HepG2 (cell line): ENCODE measurements around the gene LRRC45. TPM values are rescaled to one million over a fixed set of nuclear protein-coding genes. Genes with fewer than 3 reads are reported as not detected.

Experiments
- ARHGAP35 ChIP-seq: sonication (generic); formaldehyde crosslinking; IDR thresholded peaks from 2 replicates; pipeline ENCODE4 v1.9.0; 2022; ENCODE audit warnings: mild to moderate bottlenecking, inconsistent platforms, moderate library complexity, missing genetic modification reagents, borderline replicate concordance
- BCLAF1 ChIP-seq: fragments of 450-650 bp; IDR thresholded peaks from 2 replicates; pipeline ENCODE4 v1.6.1; 2017; ENCODE audit warnings: mild to moderate bottlenecking
- CBX1 ChIP-seq: IDR thresholded peaks from one replicate; pipeline ENCODE4 v1.6.1; 2016; ENCODE audit warnings: antibody characterized with exemption, low read depth
- DNMT3B ChIP-seq: conservative IDR thresholded peaks from 2 replicates; pipeline ENCODE4 v1.6.1; 2016; ENCODE audit warnings: missing biosample characterization, control low read depth
- HNF1B ChIP-seq: sonication (generic); formaldehyde crosslinking; IDR thresholded peaks from 2 replicates; pipeline ENCODE4 v1.5.1; 2020; ENCODE audit warnings: mild to moderate bottlenecking, moderate library complexity, missing genetic modification reagents
- HNF4A ChIP-seq: sonication (generic); formaldehyde crosslinking; IDR thresholded peaks from 2 replicates; pipeline ENCODE4 v1.4.0; 2020; ENCODE audit warnings: missing genetic modification reagents
- KLF12 ChIP-seq: sonication (generic); formaldehyde crosslinking; IDR thresholded peaks from 2 replicates; pipeline ENCODE4 v1.4.0; 2020; ENCODE audit warnings: missing genetic modification reagents, borderline replicate concordance
- MED8 ChIP-seq: sonication (generic); formaldehyde crosslinking; IDR thresholded peaks from 2 replicates; pipeline ENCODE4 v1.8.1; 2023; ENCODE audit warnings: mild to moderate bottlenecking, missing genetic modification reagents; ENCODE audit not compliant: insufficient replicate concordance
- MIXL1 ChIP-seq: IDR thresholded peaks from 2 replicates; pipeline ENCODE4 v1.6.1; 2016
- MLLT10 ChIP-seq: sonication (generic); formaldehyde crosslinking; IDR thresholded peaks from 2 replicates; pipeline ENCODE4 v1.4.0; 2020; ENCODE audit warnings: missing genetic modification reagents
- MTA1 ChIP-seq: sonication (generic); formaldehyde crosslinking; IDR thresholded peaks from 2 replicates; pipeline ENCODE4 v1.4.0; 2020; ENCODE audit warnings: missing genetic modification reagents, mild to moderate bottlenecking, borderline replicate concordance
- NFKB2 ChIP-seq: sonication (generic); formaldehyde crosslinking; IDR thresholded peaks from 2 replicates; pipeline ENCODE4 v1.4.0; 2020; ENCODE audit warnings: missing genetic modification reagents, borderline replicate concordance
- RAD51 ChIP-seq: fragments of 450-650 bp; IDR thresholded peaks from 2 replicates; pipeline ENCODE4 v1.6.1; 2016; ENCODE audit warnings: borderline replicate concordance
- RBM22 ChIP-seq: fragments of 200-400 bp; formaldehyde crosslinking; optimal IDR thresholded peaks from 2 replicates; pipeline ENCODE3; 2017; ENCODE audit warnings: mild to moderate bottlenecking, low read length, moderate library complexity
- RFX3 ChIP-seq: IDR thresholded peaks from 2 replicates; pipeline ENCODE4 v1.6.1; 2016; ENCODE audit warnings: missing biosample characterization, missing genetic modification reagents
- SRSF1 ChIP-seq: fragments of 200-400 bp; formaldehyde crosslinking; optimal IDR thresholded peaks from 2 replicates; pipeline ENCODE3; 2017; ENCODE audit warnings: mild to moderate bottlenecking, low read depth, low read length, moderate library complexity
- TEAD3 ChIP-seq: optimal IDR thresholded peaks from 2 replicates; pipeline ENCODE3; 2016; ENCODE audit warnings: borderline replicate concordance
- THAP7 ChIP-seq: sonication (generic); formaldehyde crosslinking; IDR thresholded peaks from 2 replicates; pipeline ENCODE4 v1.8.1; 2023; ENCODE audit warnings: mild to moderate bottlenecking, missing genetic modification reagents
- TOPORS ChIP-seq: sonication (generic); formaldehyde crosslinking; IDR thresholded peaks from 2 replicates; pipeline ENCODE4 v1.8.0; 2023; ENCODE audit warnings: mild to moderate bottlenecking, missing genetic modification reagents
- XBP1 ChIP-seq: sonication (generic); formaldehyde crosslinking; IDR thresholded peaks from 2 replicates; pipeline ENCODE4 v1.5.0; 2020; ENCODE audit warnings: missing genetic modification reagents
- YEATS4 ChIP-seq: sonication (generic); formaldehyde crosslinking; IDR thresholded peaks from 2 replicates; pipeline ENCODE4 v1.4.0; 2020; ENCODE audit warnings: missing genetic modification reagents, borderline replicate concordance
- ZNF281 ChIP-seq: sonication (generic); formaldehyde crosslinking; IDR thresholded peaks from 2 replicates; pipeline ENCODE4 v1.4.0; 2020; ENCODE audit warnings: missing genetic modification reagents, borderline replicate concordance
- ZNF34 ChIP-seq: sonication (generic); formaldehyde crosslinking; IDR thresholded peaks from 2 replicates; pipeline ENCODE4 v1.4.0; 2020; ENCODE audit warnings: mild to moderate bottlenecking, missing genetic modification reagents, borderline replicate concordance
- ZNF451 ChIP-seq: sonication (generic); formaldehyde crosslinking; IDR thresholded peaks from 2 replicates; pipeline ENCODE4 v1.5.0; 2020; ENCODE audit warnings: mild to moderate bottlenecking, missing genetic modification reagents
- polyA plus RNA-seq, 8 experiments: library from polyadenylated mRNA; depleted of rRNA in 3 of 8; stranded (reverse) in 7 of 8; unstranded in 1 of 8; fragments of >200 nt; fragmentation: Illumina TruSeq in 4 of 8; extraction: Trizol in 4 of 8; gene quantifications; 2 replicates each; pipeline versions ENCODE4 v1.2.1 to v1.2.3, GENCODE V29; 2011 to 2016; ENCODE audit warnings: low read depth in 4 of 8, missing spikeins in 1 of 8, mixed read lengths in 1 of 8; ENCODE audit not compliant: insufficient read depth in 1 of 8
- total RNA-seq, 5 experiments: library from RNA; depleted of rRNA; stranded (reverse); fragments of >200 nt; fragmentation: Illumina TruSeq; extraction: Trizol; gene quantifications; 2 replicates each; pipeline ENCODE4 v1.2.3, GENCODE V29; 2016; ENCODE audit warnings: low read depth in 1 of 5

LRRC45 gene
- total and polyA plus RNA-seq, 2 of the 13 experiments (the other 11 are each of a cell fraction or from before 2014, with no cell fraction given): 11.6 to 48.1 TPM

GRCh38 chr17:82015311-82015971 is 7.7 kb upstream of the LRRC45 start (continued):
- TF ChIP-seq HNF1B: no peak
- TF ChIP-seq TOPORS: no peak
- no peak for TF ChIP-seq KLF12 (CRISPR knock-in tag)
- TF ChIP-seq ZNF34 (CRISPR knock-in tag): no peak
- no peak for TF ChIP-seq DNMT3B (CRISPR knock-in tag)
- peak; percentile 30; the same call in 1 of the 2 replicates for TF ChIP-seq THAP7 (CRISPR knock-in tag)
- TF ChIP-seq SRSF1: peak; percentile 88
- TF ChIP-seq ZNF451 (CRISPR knock-in tag): peak; percentile 25; the same call in 1 of the 2 replicates
- TF ChIP-seq ARHGAP35 (CRISPR knock-in tag): no peak
- TF ChIP-seq YEATS4 (CRISPR knock-in tag): no peak
- TF ChIP-seq NFKB2 (CRISPR knock-in tag): no peak
- no peak for TF ChIP-seq MIXL1 (CRISPR knock-in tag)
- TF ChIP-seq RAD51: no peak
- TF ChIP-seq MTA1 (CRISPR knock-in tag): no peak
- TF ChIP-seq HNF4A (CRISPR knock-in tag): peak; percentile 21; the same call in 1 of the 2 replicates
- peak; percentile 66; the same call in 1 of the 2 replicates for TF ChIP-seq ZNF281
- TF ChIP-seq XBP1 (CRISPR knock-in tag): no peak
- peak; percentile 71 for TF ChIP-seq MED8 (CRISPR knock-in tag)
- no peak for TF ChIP-seq BCLAF1
- peak; percentile 91 for TF ChIP-seq RBM22
- no peak for TF ChIP-seq MLLT10 (CRISPR knock-in tag)
- TF ChIP-seq CBX1: no peak
- no peak for TF ChIP-seq RFX3
- no peak for TF ChIP-seq TEAD3 (CRISPR knock-in tag)
